Erythroblast (primary cell): ENCODE measurements around the gene DHDDS.
"Not testable (repeated sequence)": the region's sequence is repeated elsewhere in the genome, so short reads cannot be mapped to it uniquely, and the experiment has no call there.

Source experiments
- GATA1 ChIP-seq: IDR thresholded peaks from 2 replicates; pipeline ENCODE4 v1.6.1; 2011; ENCODE audit warnings: low read depth, mild to moderate bottlenecking, control low read depth, low read length, moderate library complexity
- POLR2A ChIP-seq: IDR thresholded peaks from 2 replicates; pipeline ENCODE4 v1.6.1; 2011; ENCODE audit warnings: mild to moderate bottlenecking, low read length

GRCh38 chr1:26510711-26511110, 78.6 kb downstream of the DHDDS start:
- TF ChIP-seq POLR2A, GATA1: not testable (repeated sequence)
